H9 (cell line): ENCODE data around the gene NKD2. TPM values are rescaled to one million over a fixed set of nuclear protein-coding genes. Genes with fewer than 3 reads are reported as not detected.

Source experiments
- DNase-seq: peaks from one replicate; pipeline ENCODE4 v3.0.0-alpha.2; 2017
- H2AFZ ChIP-seq: one replicate; pipeline ENCODE4 v1.6.1; 2013; ENCODE audit warnings: mild to moderate bottlenecking, low read length, control low read depth, moderate library complexity
- H2AK5ac ChIP-seq: 2 replicates; pipeline ENCODE4 v1.6.1; 2013; ENCODE audit warnings: low read length, control low read depth, mixed read lengths; ENCODE audit not compliant: insufficient read length
- H2BK120ac ChIP-seq: one replicate; pipeline ENCODE4 v1.6.1; 2013; ENCODE audit warnings: low read depth, mild to moderate bottlenecking, low read length, control low read depth, inconsistent platforms; ENCODE audit not compliant: poor library complexity, severe bottlenecking
- H2BK12ac ChIP-seq: 2 replicates; pipeline ENCODE4 v1.6.1; 2013; ENCODE audit warnings: low read length, control low read depth, mixed read lengths, low read depth; ENCODE audit not compliant: insufficient read length
- H2BK15ac ChIP-seq: 2 replicates; pipeline ENCODE4 v1.6.1; 2013; ENCODE audit warnings: low read depth, low read length, control low read depth
- H2BK20ac ChIP-seq: one replicate; pipeline ENCODE4 v1.6.1; 2013; ENCODE audit warnings: low read depth, mild to moderate bottlenecking, low read length, control low read depth, inconsistent platforms; ENCODE audit not compliant: poor library complexity, severe bottlenecking
- H2BK5ac ChIP-seq: 2 replicates; pipeline ENCODE4 v1.6.1; 2013; ENCODE audit warnings: low read length, control low read depth, mixed read lengths; ENCODE audit not compliant: insufficient read length
- H3K14ac ChIP-seq: 2 replicates; pipeline ENCODE4 v1.6.1; 2013; ENCODE audit warnings: low read length, control low read depth; ENCODE audit not compliant: insufficient read depth
- H3K18ac ChIP-seq: 2 replicates; pipeline ENCODE4 v1.6.1; 2013; ENCODE audit warnings: low read depth, mild to moderate bottlenecking, mixed read lengths, low read length, control low read depth; ENCODE audit not compliant: insufficient read length
- H3K23ac ChIP-seq: 2 replicates; pipeline ENCODE4 v1.6.1; 2013; ENCODE audit warnings: low read length, control low read depth, mixed read lengths, low read depth; ENCODE audit not compliant: insufficient read length
- H3K23me2 ChIP-seq: 2 replicates; pipeline ENCODE4 v1.6.1; 2013; ENCODE audit warnings: low read depth, mild to moderate bottlenecking, mixed read lengths, low read length, control low read depth; ENCODE audit not compliant: insufficient read length, poor library complexity, severe bottlenecking
- H3K27ac ChIP-seq: 2 replicates; pipeline ENCODE4 v1.5.1; 2013; ENCODE audit warnings: low read length, control low read depth, mixed read lengths, low read depth; ENCODE audit not compliant: insufficient read length
- H3K27me3 ChIP-seq: 2 replicates; pipeline ENCODE4 v1.6.1; 2013; ENCODE audit warnings: low read length, control low read depth, inconsistent platforms; ENCODE audit not compliant: insufficient read depth
- H3K4ac ChIP-seq: 2 replicates; pipeline ENCODE4 v1.6.1; 2013; ENCODE audit warnings: low read depth, mild to moderate bottlenecking, control low read depth, inconsistent platforms, low read length, moderate library complexity
- H3K4me1 ChIP-seq: 2 replicates; pipeline ENCODE4 v1.6.1; 2013; ENCODE audit warnings: low read length, control low read depth, inconsistent platforms; ENCODE audit not compliant: insufficient read depth
- H3K4me2 ChIP-seq: 2 replicates; pipeline ENCODE4 v1.6.1; 2013; ENCODE audit warnings: low read length, control low read depth, mixed read lengths; ENCODE audit not compliant: insufficient read length, insufficient read depth
- H3K56ac ChIP-seq: 2 replicates; pipeline ENCODE4 v1.6.1; 2013; ENCODE audit warnings: low read depth, mild to moderate bottlenecking, mixed read lengths, low read length, control low read depth; ENCODE audit not compliant: insufficient read length
- H3K79me1 ChIP-seq: 2 replicates; pipeline ENCODE4 v1.6.1; 2013; ENCODE audit warnings: low read depth, mild to moderate bottlenecking, moderate library complexity, low read length, control low read depth, inconsistent platforms; ENCODE audit not compliant: insufficient read depth, poor library complexity, severe bottlenecking
- H3K79me2 ChIP-seq: 2 replicates; pipeline ENCODE4 v1.6.1; 2013; ENCODE audit warnings: low read length, control low read depth, inconsistent platforms; ENCODE audit not compliant: insufficient read depth
- H3K9ac ChIP-seq: 2 replicates; pipeline ENCODE4 v1.6.1; 2013; ENCODE audit warnings: low read length, control low read depth, mixed read lengths; ENCODE audit not compliant: insufficient read length; ENCODE audit errors: extremely low read depth
- H3K9me3 ChIP-seq: one replicate; pipeline ENCODE4 v1.6.1; 2013; ENCODE audit warnings: low read depth, low read length, inconsistent platforms; ENCODE audit not compliant: control insufficient read depth
- H3T11ph ChIP-seq: one replicate; pipeline ENCODE4 v1.6.1; 2013; ENCODE audit warnings: mild to moderate bottlenecking, low read length, control low read depth, inconsistent platforms
- H4K20me1 ChIP-seq: one replicate; pipeline ENCODE4 v1.6.1; 2013; ENCODE audit not compliant: control insufficient read depth, insufficient read length, insufficient read depth
- H4K5ac ChIP-seq: 2 replicates; pipeline ENCODE4 v1.6.1; 2013; ENCODE audit warnings: low read depth, mild to moderate bottlenecking, mixed read lengths, low read length, control low read depth; ENCODE audit not compliant: insufficient read length
- H4K8ac ChIP-seq: replicated peaks from 2 replicates; pipeline ENCODE4 v1.6.1; 2013; ENCODE audit warnings: low read length, control low read depth, mixed read lengths, low read depth; ENCODE audit not compliant: insufficient read length
- H4K91ac ChIP-seq: 2 replicates; pipeline ENCODE4 v1.6.1; 2013; ENCODE audit warnings: low read depth, mild to moderate bottlenecking, moderate library complexity, mixed read lengths, low read length, control low read depth; ENCODE audit not compliant: insufficient read length
- H3K27ac Mint-ChIP-seq, 3 experiments: 2 replicates in 2 of 3; 3 replicates in 1 of 3; pipeline ENCODE4 v1.8.0; 2020 to 2021; ENCODE audit warnings: mixed read lengths in 3 of 3, mild to moderate bottlenecking in 1 of 3, moderate library complexity in 1 of 3
- H3K27me3 Mint-ChIP-seq: 2 replicates; pipeline ENCODE4 v1.8.0; 2021; ENCODE audit warnings: low read depth, mild to moderate bottlenecking, moderate library complexity, mixed read lengths
- H3K36me3 Mint-ChIP-seq, 3 experiments: 2 replicates in 2 of 3; 3 replicates in 1 of 3; pipeline ENCODE4 v1.8.0; 2020 to 2021; ENCODE audit warnings: low read depth in 3 of 3, mixed read lengths in 3 of 3; ENCODE audit not compliant: insufficient read depth in 1 of 3
- H3K4me1 Mint-ChIP-seq, 2 experiments: 2 replicates each; pipeline ENCODE4 v1.8.0; 2020; ENCODE audit warnings: mixed read lengths in 2 of 2
- H3K4me3 Mint-ChIP-seq, 2 experiments: 2 replicates in 1 of 2; 3 replicates in 1 of 2; pipeline ENCODE4 v1.8.0; 2020 to 2021; ENCODE audit warnings: mild to moderate bottlenecking in 2 of 2, mixed read lengths in 2 of 2, moderate library complexity in 1 of 2
- H3K9me3 Mint-ChIP-seq, 2 experiments: 2 replicates in 1 of 2; 3 replicates in 1 of 2; pipeline ENCODE4 v1.8.0; 2020; ENCODE audit warnings: mild to moderate bottlenecking in 2 of 2, mixed read lengths in 2 of 2, moderate library complexity in 1 of 2
- WGBS: extraction: QIAGEN DNeasy Blood & Tissue Kit; methylation state at CpG from one replicate; pipeline ENCODE4 v1.1.7; 2013; ENCODE audit warnings: missing lambda C conversion rate, low lambda C conversion rate, mixed read lengths; ENCODE audit not compliant: insufficient read length; ENCODE audit errors: extremely low coverage; 5-methylcytosine and 5-hydroxymethylcytosine counted together
- total RNA-seq: library from RNA; stranded (reverse); gene quantifications from 2 replicates; pipeline ENCODE4 v1.2.1, GENCODE V29; 2021
- TF ChIP-seq, protein P1 (sequence below): fragments of 200-600 bp; sonication (generic); conservative IDR thresholded peaks from 3 replicates; pipeline ENCODE4 v1.8.0; 2021; ENCODE audit warnings: antibody characterized with exemption, mild to moderate bottlenecking

Gene NKD2
- total RNA-seq, 1 experiment from 2014 or later: 7.3 TPM

DNA sequence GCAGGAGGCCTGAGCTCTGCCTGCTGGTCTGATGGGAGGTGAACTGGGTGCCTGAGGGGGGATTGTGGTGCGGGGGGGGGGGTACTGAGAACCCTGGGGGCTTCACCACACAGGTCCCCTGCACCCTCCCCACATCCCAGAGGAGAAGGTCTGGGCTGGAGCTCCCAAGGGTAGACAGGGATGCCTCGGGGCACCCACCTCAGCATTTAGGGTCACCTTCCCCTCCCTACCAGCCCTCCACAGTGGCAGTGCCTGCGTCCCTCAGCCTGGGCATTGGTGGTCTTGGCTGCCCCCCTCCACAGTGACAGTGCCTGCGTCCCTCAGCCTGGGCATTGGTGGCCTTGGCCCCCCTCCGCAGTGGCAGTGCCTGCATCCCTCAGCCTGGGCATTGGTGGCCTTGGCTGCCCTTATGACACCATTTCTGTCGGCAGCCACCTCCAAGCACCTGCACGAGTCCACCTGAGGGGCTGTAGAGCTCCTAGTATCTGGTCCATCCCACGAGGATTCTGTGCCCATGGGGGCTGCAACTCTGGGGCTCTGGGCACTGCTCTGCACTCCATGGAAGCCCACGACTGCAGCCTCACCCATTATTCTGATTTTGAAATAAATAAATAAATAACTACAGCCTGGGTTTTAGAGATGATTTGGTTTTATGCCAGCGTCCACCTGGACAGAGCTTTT, 21.5 kb downstream of the NKD2 start:
- H3K4me3 Mint-ChIP-seq: no peak overlapping the region
- peaks cover 0 to 1% (median 0%) of the 10 kb centered on the region in 3 experiments; a peak in 1 of 7 replicates for H3K36me3 Mint-ChIP-seq
- H3K18ac ChIP-seq: no peak overlapping the region
- no peaks in the 10 kb centered on the region for H3K27me3 Mint-ChIP-seq
- WGBS: no CpG with 5 or more reads among the region's 10 CpGs
- H3K9me3 Mint-ChIP-seq: no peaks in the 10 kb centered on the region
- no peaks in the 10 kb centered on the region for H3K4me1 ChIP-seq
- H3K27ac ChIP-seq: no peak overlapping the region
- no peak overlapping the region for H2BK15ac ChIP-seq
- H3K79me2 ChIP-seq: no peaks in the 10 kb centered on the region
- H2BK12ac ChIP-seq: no peak overlapping the region
- peaks cover 0 to 10% of the 10 kb centered on the region in 2 experiments; a peak in 1 of 4 replicates for H3K4me1 Mint-ChIP-seq
- no peak overlapping the region for H3K14ac ChIP-seq
- H3K27me3 ChIP-seq: no peaks in the 10 kb centered on the region
- H2AFZ ChIP-seq: no peak overlapping the region
- H4K8ac ChIP-seq: no peak overlapping the region
- no peak overlapping the region for H3K56ac ChIP-seq
- H2BK5ac ChIP-seq: no peak overlapping the region
- H3K23me2 ChIP-seq: no peaks in the 10 kb centered on the region
- H3K23ac ChIP-seq: no peak overlapping the region
- H3K27ac Mint-ChIP-seq: no peak overlapping the region; a peak in 1 of 7 replicates
- H2BK120ac ChIP-seq: no peak overlapping the region
- no peaks in the 10 kb centered on the region for H3K9me3 ChIP-seq
- TF ChIP-seq, protein P1, sequence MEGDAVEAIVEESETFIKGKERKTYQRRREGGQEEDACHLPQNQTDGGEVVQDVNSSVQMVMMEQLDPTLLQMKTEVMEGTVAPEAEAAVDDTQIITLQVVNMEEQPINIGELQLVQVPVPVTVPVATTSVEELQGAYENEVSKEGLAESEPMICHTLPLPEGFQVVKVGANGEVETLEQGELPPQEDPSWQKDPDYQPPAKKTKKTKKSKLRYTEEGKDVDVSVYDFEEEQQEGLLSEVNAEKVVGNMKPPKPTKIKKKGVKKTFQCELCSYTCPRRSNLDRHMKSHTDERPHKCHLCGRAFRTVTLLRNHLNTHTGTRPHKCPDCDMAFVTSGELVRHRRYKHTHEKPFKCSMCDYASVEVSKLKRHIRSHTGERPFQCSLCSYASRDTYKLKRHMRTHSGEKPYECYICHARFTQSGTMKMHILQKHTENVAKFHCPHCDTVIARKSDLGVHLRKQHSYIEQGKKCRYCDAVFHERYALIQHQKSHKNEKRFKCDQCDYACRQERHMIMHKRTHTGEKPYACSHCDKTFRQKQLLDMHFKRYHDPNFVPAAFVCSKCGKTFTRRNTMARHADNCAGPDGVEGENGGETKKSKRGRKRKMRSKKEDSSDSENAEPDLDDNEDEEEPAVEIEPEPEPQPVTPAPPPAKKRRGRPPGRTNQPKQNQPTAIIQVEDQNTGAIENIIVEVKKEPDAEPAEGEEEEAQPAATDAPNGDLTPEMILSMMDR: no peak
- H2BK20ac ChIP-seq: no peak overlapping the region
- no peak overlapping the region for H4K91ac ChIP-seq
- H3K4ac ChIP-seq: no peak overlapping the region
- H3K4me2 ChIP-seq: no peak overlapping the region
- no peak overlapping the region for H3K9ac ChIP-seq
- no peak overlapping the region for H2AK5ac ChIP-seq
- H3T11ph ChIP-seq: no peak overlapping the region
- H3K79me1 ChIP-seq: no peaks in the 10 kb centered on the region
- DNase-seq: no peak
- no peaks in the 10 kb centered on the region for H4K20me1 ChIP-seq
- H4K5ac ChIP-seq: no peak overlapping the region
